ENCODE results near the gene ZNF333.
"Not testable (repeated sequence)": the region's sequence is repeated elsewhere in the genome, so short reads cannot be mapped to it uniquely, and the experiment has no call there.

The ZNF333 gene

DNA sequence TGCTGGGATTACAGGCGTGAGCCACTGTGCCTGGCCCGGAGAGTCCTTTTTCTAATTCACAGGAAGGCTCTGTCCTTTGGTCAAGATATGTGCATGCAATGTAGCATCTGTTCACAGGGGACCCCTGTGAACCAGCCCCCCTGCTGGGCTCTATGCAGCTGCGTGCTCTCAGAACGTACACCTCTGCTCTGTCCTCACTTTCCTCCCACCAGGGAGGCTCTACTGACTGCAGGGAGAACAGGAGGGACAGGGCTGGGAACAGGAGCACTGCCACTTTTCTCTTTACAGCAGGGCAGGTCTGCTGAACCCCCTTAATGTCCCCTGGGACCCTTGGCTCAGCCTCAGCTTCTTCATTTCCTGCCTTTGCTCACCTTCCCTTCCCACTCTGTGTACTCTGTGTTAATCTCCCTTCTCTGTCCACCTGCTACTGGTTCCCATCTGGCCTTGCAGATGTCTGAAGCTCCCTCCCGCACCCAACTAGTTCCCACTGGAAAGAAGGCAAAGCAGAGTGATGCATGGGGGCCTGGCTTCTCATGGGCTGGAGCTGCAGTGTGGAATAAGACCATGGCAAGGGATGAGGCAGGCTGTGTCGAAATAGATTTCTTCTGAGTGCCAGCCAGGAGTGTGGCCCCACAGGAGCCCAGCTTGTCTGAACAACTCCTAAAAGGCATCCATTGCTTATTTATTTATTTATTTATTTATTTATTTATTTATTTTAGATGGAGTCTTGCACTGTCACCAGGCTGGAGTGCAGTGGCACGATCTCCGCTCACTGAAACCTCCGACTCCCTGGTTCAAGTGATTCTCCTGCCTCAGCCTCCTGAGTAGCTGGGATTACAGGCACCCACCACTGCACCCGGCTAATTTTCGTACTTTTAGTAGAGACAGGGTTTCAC, 81.3 kb downstream of the ZNF333 start:
- DNase-seq = no peak

DNA sequence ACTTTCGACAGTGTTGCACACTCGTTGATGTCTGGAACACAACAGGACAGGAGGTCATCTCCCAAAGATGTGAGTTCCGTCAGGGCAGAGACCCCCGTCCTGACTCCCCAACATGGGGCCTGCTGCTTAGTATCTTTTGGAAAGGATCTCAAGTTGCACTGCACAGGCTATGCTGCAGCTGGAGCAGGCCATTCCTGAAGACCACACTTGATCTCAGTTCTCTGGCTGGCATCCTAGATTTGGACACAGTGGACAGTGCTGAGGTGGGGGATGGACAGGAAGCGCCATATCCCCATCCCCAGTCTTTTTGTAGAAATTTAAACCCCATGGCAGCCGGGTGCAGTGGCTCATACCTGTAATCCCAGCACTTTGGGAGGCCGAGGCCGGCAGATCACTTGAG, 82.6 kb downstream of the ZNF333 start:
- DNase-seq = no peak

DNA sequence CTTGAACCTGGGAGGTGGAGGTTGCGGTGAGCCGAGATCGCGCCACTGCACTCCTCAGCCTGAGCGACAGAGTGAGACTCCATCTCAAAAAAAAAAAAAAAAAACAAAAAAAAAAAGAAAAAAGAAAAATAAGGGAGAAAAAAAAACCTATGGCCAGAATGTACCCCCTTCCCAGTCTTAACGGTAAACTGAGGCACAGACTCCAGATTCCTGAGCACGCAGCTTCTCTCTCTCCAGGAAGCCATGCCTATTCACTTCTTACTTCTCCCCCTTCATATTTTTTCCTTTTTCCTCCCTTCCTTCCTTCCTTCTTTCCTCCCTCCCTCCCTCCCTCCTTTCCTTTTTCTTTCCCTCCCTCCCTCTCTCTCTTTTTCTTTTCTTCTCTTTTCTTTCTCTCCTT, 83.1 kb downstream of the ZNF333 start:
- no peak for DNase-seq

DNA sequence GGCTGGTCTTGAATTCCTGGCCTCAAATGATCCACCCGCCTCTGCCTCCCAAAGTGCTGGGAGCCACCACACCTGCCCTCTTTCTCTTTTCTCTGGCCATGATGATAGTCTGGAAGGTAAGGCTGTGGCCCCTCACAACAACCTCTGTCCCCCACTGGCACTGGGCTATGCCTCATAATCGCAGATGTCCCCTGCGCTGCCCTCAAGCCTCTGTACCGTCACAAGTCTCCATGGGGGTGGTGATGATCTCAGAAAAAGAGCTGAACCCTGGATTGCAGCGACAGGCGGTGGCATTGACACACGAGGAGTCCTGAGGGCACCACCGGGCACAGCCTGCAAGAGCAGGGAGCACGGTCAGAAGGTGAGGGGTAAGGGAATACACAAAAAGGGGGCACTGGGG, 83.9 kb downstream of the ZNF333 start:
- DNase-seq = not testable (repeated sequence)

DNA sequence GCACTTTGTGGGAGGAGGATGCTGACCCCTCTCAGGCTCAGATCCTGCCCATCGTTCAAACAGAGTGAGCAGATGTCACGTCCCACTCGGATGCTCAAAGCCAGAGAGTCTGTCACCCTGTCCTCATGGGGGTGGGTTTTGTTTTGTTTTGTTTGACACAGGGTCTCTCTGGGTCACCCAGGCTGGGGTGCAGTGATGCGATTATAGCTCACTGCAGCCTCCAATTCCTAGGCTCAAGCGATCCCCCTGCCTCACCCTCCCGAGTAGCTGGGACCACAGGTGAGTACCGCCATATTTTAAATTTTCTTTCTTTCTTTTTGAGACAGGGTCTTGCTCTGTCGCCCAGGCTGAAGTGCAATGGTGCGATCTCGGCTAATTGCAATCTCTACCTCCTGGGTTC, 84.5 kb downstream of the ZNF333 start:
- no peak for DNase-seq

DNA sequence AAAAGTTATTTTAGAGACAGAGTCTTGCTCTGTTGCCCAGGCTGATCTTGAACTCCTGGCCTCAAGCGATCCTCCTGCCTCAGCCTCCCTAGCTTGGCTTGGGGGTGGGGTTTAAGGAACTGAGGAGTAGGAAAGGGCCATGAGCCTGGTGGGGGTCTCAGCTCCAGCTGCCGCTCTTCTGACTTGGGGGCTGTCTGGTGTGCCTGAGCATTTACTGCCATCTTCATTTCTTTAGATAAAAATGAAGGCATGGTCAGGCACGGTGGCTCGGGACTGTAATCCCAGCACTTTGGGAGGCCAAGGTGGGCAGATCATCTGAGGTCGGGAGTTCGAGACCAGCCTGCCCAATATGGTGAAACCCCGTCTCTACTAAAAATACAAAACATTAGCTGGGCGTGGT, 85.5 kb downstream of the ZNF333 start:
- not testable (repeated sequence) for DNase-seq

DNA sequence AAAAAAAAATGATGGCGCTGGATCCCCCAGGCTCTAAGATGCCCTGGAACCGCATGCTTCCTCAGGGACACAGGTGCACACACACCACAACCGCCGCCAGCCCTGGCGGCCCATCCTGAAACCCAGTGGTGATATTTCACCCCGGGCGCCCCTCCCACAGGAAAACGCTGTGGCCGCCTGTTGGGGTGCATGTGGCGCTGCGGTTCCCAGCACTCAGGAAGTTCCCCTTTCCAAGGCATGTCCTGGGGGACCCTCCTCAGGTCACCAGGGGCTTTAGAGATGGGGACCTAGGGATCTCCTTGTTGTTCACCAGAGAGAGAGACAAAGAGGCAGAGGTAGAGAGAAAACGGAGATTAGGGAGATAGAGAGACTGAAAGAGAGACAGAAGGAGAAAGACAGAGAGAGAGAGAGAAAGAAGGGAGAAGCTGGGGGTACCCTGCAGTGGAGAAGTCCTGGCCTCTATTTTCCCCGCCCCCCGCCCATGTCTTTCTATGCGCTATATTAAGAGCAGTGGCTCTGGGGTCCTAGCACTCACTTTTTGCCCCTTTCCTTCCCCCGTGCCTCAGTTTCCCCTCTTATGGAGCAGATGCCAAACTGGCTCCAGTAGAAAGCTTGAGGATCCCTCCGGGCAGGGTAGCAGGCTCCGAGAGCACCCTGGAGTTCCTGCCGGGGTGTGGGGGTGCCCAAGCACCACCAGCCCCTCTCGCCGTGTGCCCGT, 86.2 kb downstream of the ZNF333 start:
- DNase-seq = no peak

DNA sequence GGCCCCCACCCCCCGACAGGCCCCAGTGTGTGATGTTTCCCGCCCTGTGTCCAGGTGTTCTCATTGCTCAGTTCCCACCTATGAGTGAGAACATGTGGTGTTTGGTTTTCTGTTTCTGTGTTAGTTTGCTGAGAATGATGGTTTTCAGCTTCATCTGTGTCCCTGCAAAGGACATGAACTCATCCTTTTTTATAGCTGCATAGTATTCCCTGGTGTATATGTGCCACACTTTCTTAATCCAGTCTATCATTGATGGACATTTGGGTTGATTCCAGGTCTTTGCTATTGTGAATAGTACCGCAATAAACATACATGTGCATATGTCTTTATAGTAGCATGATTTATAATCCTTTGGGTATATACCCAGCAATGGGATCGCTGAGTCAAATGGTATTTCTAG, 87.8 kb downstream of the ZNF333 start:
- DNase-seq = not testable (repeated sequence)

DNA sequence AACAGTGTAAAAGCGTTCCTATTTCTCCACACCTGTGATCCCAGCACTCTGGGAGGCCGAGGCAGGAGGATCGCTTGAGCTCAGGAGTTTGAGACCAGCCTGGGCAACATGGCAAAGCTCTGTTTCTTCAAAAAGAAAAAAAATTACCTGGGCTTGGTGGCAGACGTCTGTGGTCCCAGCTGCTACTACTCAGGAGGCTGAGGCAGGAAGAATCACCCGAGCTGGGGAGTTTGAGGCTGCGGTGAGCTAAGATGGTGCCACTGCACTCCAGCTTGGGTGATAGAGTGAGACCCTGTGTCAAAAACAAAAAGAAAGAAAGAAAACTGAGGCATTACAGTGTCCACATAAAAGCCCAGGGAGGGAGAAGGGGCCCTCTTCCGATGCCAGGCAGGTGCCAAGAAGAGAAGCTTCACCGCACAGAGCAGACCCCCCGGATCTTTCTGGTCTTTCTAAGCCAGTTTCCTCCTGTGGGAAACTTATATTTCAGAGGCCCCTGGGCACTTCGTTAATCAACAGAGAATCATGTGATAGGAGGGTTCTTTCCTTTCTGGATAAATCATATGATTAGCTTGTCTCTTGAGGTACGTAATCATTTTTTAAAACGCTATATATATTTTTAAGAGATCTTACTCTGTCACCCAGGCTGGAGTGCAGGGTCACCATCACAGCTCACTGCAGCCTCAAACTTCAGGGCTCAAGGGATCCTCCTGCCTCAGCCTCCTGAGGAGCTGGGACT, 88.4 kb downstream of the ZNF333 start, which contains the start of gene ADGRE2:
Gene ADGRE2, minus strand, starts transcription at position 451 of the 736 bp plus-strand sequence. CDS start 1,804 bp downstream, outside the sequence.
- not testable (repeated sequence) for DNase-seq

DNA sequence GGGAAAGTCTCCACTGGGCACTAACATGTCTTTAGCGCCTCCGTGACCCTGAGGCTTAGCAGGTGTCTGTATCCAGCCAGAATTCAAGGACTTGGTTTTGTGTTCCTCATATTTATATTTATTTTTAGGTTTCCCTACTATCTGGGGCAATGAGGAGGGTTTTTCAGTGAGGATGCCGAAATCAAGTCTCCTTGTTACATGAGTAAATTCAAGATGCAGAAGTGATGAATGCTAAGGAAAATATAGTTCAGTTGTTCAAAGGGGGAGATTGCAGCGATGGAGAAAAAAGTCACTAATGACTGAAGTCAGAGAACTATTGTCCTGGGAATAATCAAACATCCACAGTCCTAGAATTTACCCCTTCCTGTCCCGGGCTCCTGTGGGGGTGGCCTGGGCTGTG, 89.3 kb downstream of the ZNF333 start:
- DNase-seq = no peak

DNA sequence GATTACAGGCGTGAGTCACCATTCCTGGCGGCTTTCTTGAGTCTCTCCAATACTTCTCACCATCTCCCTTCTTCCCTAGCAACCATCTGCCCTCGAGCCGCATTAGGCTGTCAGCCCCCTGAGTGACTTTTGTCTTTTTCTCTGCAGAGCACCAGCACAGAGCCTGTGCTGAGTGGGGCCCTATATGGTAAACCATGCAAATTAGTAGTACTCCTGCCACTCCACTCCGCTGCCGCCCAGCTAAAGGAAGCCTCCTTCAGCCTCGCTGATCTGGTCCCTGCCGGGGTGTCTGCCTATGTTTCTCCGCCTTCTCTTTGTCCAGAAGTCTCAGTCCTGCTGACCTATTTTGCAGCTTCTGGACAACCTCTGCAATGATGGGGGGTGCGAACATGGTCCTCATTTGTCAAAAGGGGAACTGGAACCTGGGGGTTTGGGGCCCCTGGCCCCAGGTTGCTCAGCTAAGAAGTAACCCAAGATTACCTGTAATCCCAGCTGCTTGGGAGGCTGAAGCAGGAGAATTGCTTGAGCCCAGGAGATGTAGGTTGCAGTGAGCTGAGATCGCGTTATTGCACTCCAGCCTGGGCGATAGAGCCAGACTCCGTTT, 90.9 kb downstream of the ZNF333 start:
- DNase-seq = not testable (repeated sequence)

DNA sequence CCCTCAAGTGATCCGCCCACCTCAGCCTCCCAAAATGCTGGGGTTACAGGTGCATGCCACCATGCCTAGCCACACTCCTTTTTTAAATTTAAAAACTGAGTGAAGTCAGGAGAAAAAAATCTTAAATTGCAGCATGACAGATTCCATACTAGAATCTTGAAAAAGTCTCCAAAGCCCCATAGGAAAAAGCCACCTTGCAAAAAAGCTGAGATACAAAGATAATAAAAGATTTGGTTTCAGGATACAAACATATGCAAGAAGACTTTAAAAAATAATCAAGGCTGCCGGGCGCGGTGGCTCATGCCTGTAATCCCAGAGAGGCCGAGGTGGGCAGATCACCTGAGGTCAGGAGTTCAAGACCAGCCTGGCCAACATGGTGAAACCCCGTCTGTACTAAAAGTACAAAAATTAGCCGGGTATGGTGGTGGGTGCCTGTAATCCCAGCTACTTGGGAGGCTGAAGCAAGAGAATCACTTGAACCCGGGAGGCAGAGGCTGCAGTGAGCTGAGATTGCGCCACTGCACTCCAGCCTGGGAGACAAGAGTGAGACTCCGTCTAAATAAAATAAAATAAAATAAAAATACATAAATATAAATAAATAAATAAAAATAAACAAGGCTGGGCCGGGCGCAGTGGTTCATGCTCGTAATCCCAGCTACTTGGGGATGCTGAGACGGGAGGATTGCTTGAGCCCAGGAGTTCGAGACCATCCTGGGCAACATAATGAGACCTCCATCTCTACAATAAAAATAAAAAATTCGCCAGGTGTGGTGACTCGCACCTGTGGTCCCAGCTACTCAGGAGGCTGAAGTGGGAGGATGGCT, 92.1 kb downstream of the ZNF333 start:
- not testable (repeated sequence) for DNase-seq

DNA sequence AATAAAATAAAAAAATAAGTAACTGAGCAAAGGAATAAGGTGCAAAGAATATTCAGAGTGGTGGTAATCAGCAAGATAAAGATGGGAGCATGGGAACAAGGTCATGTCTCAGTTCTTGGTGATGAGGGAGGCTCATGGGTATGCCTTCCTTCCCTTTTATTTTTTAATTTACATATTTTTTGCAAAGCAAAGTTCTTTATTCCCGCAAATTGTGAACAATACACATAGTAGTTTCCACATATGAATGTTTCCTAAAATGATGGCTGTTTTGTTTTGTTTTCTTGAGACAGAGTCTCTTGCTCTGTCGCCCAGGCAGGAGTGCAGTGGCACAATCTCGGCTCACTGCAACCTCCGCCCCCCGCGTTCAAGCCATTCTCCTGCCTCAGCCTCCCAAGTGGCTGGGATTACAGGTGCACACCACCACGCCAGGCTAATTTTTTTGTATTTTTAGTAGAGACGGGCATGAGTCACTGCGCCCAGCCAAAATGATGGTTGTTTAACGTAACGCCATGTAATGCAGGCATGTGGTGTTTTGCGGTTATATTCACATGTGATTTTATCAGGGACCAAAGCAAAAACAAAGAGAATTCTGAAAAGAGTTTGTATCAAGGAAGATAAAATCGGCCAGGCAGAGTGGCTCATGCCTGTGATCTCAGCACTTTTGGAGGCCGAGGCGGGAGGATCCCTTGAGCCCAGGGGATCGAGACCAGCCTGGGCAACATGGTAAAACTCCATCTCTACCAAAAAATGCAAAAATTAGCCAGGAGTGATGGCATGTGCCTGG, 93.0 kb downstream of the ZNF333 start:
- no peak for DNase-seq

Data from NCI-H1436 treated with DMSO at 0.1 percent for 48 hours (cell line).